H1 (cell line): ENCODE data around the gene KCTD11. TPM values are rescaled to one million over a fixed set of nuclear protein-coding genes. Genes with fewer than 3 reads are reported as not detected.

Experiments used
- NANOG ChIP-seq: IDR thresholded peaks from 2 replicates; pipeline ENCODE4 v1.6.1; 2011; ENCODE audit warnings: low read length, low read depth, mild to moderate bottlenecking, inconsistent platforms; ENCODE audit not compliant: insufficient read depth, poor library complexity, severe bottlenecking
- polyA plus RNA-seq, 7 experiments: library from polyadenylated mRNA; depleted of rRNA in 3 of 7; stranded (reverse) in 5 of 7; unstranded in 2 of 7; fragments of >200 nt in 5 of 7; fragments of 200-250 nt in 2 of 7; gene quantifications; 1 replicate in 5 of 7; 2 replicates in 1 of 7; 4 replicates in 1 of 7; pipeline versions ENCODE4 v1.2.1 to v1.2.3, GENCODE V29; 2011 to 2013; ENCODE audit warnings: missing spikeins in 2 of 7, mixed read lengths in 2 of 7
- total RNA-seq: library from RNA; stranded (reverse); fragmentation: NEBNext Ultra II Directional; extraction: Animal tissue kit (Norgen Biotek cat#: 25700); gene quantifications from 2 replicates; pipeline ENCODE4 v1.2.1, GENCODE V29; 2021

KCTD11 gene
- total and polyA plus RNA-seq, 2 of the 8 experiments (the other 6 are each of a cell fraction or from before 2014, with no cell fraction given): 8.6 to 9.2 TPM

DNA sequence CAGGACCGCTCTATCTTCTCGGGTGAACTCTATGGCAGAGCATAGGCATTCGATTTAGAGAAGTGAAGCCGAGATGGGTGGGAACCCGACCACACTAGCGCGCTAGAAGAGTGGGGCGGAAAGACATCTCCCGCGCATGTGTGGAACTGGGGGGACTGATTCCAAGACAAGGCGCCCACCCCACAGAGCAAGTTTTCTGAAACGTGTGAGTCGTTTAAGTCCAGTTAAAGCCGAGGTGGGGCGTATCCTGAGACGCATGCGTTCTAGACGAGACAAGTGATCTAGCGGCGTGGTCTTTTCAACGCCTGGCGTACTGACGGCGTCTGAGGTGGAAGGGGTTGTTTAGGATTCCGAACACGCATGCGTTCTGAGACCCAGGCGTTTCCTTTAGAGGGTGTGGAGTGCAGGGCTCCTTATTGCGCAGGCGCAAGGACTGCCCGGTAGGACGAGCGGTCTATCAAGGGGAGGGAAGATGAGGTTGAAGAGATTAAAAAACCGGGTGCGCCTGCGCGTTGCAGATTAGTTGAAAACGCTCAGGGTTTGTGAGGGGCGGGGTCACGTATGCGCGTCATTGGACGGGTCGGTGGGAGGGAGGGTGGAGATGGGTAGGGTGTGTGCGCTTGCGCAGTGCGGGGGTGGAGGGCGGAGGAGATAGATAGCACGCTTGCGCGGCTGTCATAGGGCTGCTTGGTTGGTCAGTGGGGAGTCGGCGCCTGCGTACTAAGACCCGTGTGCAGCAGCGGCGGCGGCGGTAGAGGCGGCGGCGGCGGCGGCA lies 44.9 kb upstream of the KCTD11 start, which contains the start of gene EIF5A (continued):
- TF ChIP-seq NANOG: no peak
